Mucosa of descending colon (tissue), 3 donors: ENCODE measurements around the gene RTBDN. TPM values are rescaled to one million over a fixed set of nuclear protein-coding genes. Genes with fewer than 3 reads are reported as not detected.

ENCODE experiments used
- ATAC-seq: fragments of 200-7000 bp; cut with Tn5 transposase; one replicate; pipeline ENCODE4 v1.9.1; 2020; ENCODE audit warnings: mild to moderate bottlenecking, moderate library complexity
- DNase-seq, 3 donors: peaks; one replicate each; pipeline ENCODE4 v3.0.0-alpha.2; 2020
- H3K36me3 ChIP-seq: fragments of 200-600 bp; one replicate; pipeline ENCODE4 v1.8.0; 2021; ENCODE audit warnings: low read depth, mild to moderate bottlenecking
- H3K4me1 ChIP-seq: fragments of 200-600 bp; one replicate; pipeline ENCODE4 v1.8.0; 2021; ENCODE audit warnings: low read depth, mild to moderate bottlenecking
- H3K4me3 ChIP-seq: fragments of 200-600 bp; one replicate; pipeline ENCODE4 v1.8.0; 2021; ENCODE audit warnings: mild to moderate bottlenecking
- H3K9me3 ChIP-seq: fragments of 200-600 bp; one replicate; pipeline ENCODE4 v1.8.0; 2021; ENCODE audit warnings: mild to moderate bottlenecking
- CTCF ChIP-seq: fragments of 200-600 bp; IDR thresholded peaks from one replicate; pipeline ENCODE4 v1.8.0; 2022; ENCODE audit warnings: antibody characterized with exemption, mild to moderate bottlenecking
- intact Hi-C, 2 donors: fragments of 100-400 bp; cut with DNase I in 1 of 2; cut with micrococcal nuclease in 1 of 2; formaldehyde crosslinking; loops; one replicate each; pipeline versions ENCODE4 v1.11.0 to v1.11.1; 2022; cut with DNase I, micrococcal nuclease
- total RNA-seq, 3 donors: library from RNA; stranded (reverse); fragmentation: NEBNext Ultra II Directional in 2 of 3; extraction: Animal tissue kit (Norgen Biotek cat#: 25700) in 2 of 3; gene quantifications; one replicate each; pipeline versions ENCODE4 v1.2.1 to v1.2.4, GENCODE V29; 2021 to 2023
- donor health status: DM: no; HTN: no; CAD: no; lungs with moderate emphysema.
- donor health status: DM: no; HTN: no; CAD: no.
- donor health status: DM: no; HTN: yes; CAD: no.

The RTBDN gene
- total RNA-seq, 3 donors from 2014 or later, result 0.87 to 1.7 TPM; not detected in 1

- intact Hi-C loops, result no loop called here
- Histone ChIP-seq H3K4me1 (peaks cover 48% of the 10 kb centered on the region), H3K9me3 (no peaks in the 10 kb centered on the region), H3K4me3 (peak overlapping the region; percentile 19), H3K36me3 (no peaks in the 10 kb centered on the region)
- peak in 2 of 3 donors; percentile 85 to 92 for DNase-seq
- ATAC-seq, result peak; percentile 41
- TF ChIP-seq CTCF, result peak; percentile 12
Measured at GRCh38 chr19:12789098-12789903, 45.1 kb downstream of the RTBDN start.

- peak; percentile 3 for ATAC-seq
- peaks cover 54% of the 10 kb centered on the region for H3K4me1 ChIP-seq
- intact Hi-C loops, result no loop called here
- no peak overlapping the region for H3K4me3 ChIP-seq
- H3K9me3 ChIP-seq, result no peaks in the 10 kb centered on the region
- no peak for TF ChIP-seq CTCF
- DNase-seq, result peak; percentile 90 to 91 (median 91)
- H3K36me3 ChIP-seq, result no peaks in the 10 kb centered on the region
Measured at GRCh38 chr19:12788682-12789097, 45.7 kb downstream of the RTBDN start.

GRCh38 chr19:12788042-12788681 is 46.2 kb downstream of the RTBDN start:
- ATAC-seq (no peak), DNase-seq (peak in 1 of 3 donors; percentile 28)
- no peak overlapping the region for H3K4me3 ChIP-seq
- no peaks in the 10 kb centered on the region for H3K36me3 ChIP-seq
- TF ChIP-seq CTCF, result no peak
- H3K4me1 ChIP-seq, result peaks cover 59% of the 10 kb centered on the region
- H3K9me3 ChIP-seq, result no peaks in the 10 kb centered on the region
- intact Hi-C loops, result no loop called here

- H3K4me3 ChIP-seq, result no peak overlapping the region
- ATAC-seq (no peak), DNase-seq (peak in 1 of 3 donors; percentile 21)
- intact Hi-C loops, result no loop called here
- no peaks in the 10 kb centered on the region for H3K9me3 ChIP-seq
- peaks cover 64% of the 10 kb centered on the region for H3K4me1 ChIP-seq
- no peak for TF ChIP-seq CTCF
- H3K36me3 ChIP-seq, result no peaks in the 10 kb centered on the region
Measured at GRCh38 chr19:12787458-12787857, 46.9 kb downstream of the RTBDN start.

GRCh38 chr19:12786952-12787351 is 47.4 kb downstream of the RTBDN start:
- no peak for ATAC-seq
- peak in 1 of 3 donors; percentile 32 for DNase-seq
- no peaks in the 10 kb centered on the region for H3K9me3 ChIP-seq
- H3K4me3 ChIP-seq, result no peak overlapping the region
- no peak for TF ChIP-seq CTCF
- H3K4me1 ChIP-seq, result peaks cover 66% of the 10 kb centered on the region
- H3K36me3 ChIP-seq, result no peaks in the 10 kb centered on the region
- intact Hi-C loops, result no loop called here
